Stimulated activated CD8-positive, alpha-beta memory T cell treated with anti-CD3 and anti-CD28 coated beads, Interleukin-4, amount 100 ng/mL, for 24 hours (primary cell): ENCODE data around the gene RREB1.

Source experiments
- DNase-seq: peaks from one replicate; pipeline ENCODE4 v3.0.0-alpha.2; 2020; ENCODE audit warnings: low read depth

The RREB1 gene

GRCh38 chr6:7122684-7123083 is 14.9 kb downstream of the RREB1 start:
- DNase-seq: no peak

DNA sequence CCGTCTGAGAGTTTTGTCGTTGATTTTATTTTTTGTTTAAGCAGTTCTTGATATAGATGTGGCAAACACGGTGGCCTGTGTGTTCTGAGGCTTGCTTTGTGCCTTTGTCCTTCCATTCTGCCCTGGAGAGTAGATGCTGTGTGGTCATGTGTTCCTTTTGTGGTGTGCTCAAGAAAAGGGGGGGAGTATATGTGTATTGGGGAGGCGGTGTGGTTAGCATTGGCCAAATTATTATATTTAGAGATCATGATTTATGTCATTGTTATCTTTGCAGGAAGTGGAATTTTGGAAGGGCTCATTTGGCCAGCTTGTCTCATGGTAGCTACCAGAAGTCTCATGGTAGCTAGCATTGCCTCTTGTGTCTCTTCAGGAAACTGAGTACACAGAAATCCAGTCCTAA is 16.4 kb downstream of the RREB1 start:
- no peak for DNase-seq

DNA sequence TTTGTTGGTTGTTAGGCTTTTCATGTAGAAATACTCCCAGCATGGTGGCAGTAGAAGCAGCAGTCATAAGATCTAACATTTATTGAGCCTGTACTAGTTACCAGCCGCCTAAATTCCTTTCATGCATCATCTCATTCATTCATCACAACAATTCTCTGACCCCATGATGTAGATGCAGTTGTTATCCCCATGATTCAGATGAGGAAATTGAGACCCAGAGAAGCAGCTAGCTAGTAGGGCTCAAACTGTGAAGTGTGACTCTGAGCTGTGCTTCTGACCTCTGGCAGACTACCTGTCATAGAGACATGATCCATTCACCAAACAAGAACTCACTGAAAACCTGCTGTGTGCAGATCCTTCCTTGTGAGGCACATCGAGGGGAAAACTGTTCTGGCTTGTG is 16.9 kb downstream of the RREB1 start:
- no peak for DNase-seq

GRCh38 chr6:7125290-7125689 is 17.5 kb downstream of the RREB1 start:
- DNase-seq: no peak

DNA sequence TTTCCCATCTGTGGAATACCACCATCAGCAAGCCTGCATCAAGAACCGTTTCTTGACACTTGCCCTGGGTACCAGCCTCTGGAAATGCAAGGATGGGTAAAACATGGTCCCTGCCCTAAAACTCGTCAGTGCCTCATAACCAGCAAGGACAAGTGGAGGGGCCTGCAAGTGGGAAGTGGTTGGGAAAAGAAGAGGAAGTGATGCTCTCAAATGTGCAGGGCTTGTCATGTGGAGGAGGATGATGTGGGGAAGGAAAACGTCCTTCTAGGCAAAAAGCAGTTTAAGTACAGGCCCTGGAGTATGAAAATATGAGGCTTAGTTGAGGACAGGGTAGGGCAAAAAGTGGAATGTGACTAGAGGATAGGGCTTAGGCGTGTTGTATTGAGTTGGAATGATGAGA is 19.0 kb downstream of the RREB1 start:
- DNase-seq: no peak

DNA sequence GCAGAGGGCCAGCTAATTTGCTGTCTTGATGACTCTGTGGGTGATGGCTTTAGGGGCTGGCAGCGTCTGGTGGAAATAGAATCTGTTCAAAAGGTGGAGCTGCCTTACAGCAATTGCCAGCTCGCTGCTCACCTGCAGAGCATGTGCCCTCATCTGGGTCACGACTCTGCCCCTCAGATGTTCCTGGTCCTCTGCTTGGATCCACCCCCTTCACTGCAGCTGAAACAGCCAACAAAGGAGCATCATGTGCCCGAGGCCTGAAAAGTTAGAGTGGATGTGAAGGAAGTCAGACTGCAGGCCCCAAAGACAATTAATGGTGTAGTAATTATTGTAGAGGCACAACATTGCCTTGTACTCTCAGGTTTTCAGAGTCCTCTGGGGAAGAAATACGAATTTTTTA is 19.9 kb downstream of the RREB1 start:
- no peak for DNase-seq

DNA sequence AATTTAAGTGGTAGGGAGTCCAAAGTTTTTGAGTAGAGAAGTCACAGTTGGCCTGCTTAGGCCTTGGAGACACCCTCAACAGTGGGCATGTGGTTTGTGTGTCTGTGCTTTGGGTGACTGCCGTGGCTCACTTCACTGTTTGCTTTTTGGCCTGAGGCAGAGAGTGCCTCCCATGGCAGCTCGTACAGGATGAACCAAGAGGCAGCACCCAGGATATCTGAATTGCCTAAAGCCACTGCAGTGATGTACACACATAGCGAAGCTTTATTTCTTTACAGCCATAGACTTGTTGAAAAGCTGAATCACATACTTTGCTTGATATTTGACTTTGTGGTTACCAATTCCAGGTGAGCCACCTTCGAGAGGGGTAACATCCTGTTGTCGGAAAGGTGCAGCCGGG is 21.6 kb downstream of the RREB1 start:
- DNase-seq: no peak

DNA sequence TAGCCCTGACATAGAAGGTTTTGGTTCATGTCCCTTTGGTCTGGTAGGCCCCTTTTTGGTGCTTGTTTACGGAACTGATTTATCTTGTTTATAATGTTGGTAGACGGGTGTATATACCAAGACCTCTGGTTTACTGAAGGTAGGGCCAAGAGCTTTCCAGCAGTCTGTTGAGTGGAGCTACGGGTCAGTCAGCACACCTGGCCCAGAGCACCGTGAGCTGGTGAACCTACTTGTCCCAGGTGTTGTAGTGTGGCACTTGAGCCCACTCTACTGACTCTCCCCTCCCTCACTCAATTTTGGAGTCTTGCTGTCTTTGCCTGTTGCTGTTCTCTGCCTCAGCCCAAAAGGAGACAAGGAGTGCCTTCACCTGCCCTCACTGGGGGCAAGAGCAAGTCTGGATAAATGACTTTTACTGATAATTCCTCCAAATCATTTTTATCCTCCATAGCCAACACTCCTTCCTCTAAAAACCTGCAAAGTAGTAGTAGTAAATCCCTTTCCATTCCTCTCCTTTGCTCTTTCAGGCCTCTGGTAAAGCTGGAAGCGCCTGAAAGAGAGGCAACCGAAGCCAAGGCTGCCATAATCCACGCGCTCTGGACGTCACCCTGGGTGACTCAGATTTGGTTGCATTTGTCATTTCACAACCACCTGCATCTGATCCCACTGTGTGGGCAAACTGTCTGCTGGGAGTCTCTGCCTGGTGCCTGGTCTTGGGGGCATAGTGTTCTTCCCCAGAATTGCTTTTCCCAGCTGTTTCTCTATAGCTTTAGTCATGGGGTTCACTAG is 22.2 kb downstream of the RREB1 start:
- no peak for DNase-seq

- no peak for DNase-seq
Observed at GRCh38 chr6:7131390-7131789, 23.6 kb downstream of the RREB1 start.

GRCh38 chr6:7132398-7133035 is 24.8 kb downstream of the RREB1 start:
- DNase-seq: no peak

DNA sequence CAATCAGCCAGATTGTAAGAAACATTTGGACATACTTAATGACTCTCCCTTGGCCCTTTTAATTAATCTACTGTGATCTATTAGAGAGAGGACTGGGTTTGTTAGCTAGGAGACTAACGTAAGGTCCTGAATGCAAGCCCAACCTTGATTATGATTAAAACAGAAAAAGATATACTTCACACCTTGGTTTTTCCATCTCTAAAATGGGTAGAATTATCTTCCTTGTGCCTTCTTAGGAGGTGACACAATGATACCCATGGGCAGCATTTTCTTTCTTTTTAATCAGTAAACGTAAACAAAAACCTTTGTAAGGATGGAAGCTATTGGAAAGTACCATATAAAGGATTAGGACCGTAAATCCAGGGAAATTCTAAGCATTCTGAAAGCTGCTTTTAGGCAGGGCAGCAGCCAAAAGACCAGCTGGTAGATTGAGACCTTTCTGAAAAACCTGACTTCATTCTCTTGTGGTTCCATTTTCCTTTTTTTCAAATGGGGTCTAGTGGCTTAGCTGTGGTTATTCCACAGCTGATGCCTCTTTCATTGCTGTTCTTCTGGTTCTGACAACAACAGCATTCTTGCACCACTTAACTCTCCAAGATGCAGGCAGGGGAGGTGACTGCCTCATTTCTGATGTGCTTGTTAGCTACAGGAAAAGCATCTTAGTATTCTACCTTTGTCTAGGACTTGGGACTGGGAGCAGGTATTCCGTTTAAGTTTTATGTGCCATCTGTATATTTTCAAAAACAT is 27.4 kb downstream of the RREB1 start:
- DNase-seq: no peak

- DNase-seq: no peak
Observed at GRCh38 chr6:7135755-7136154, 28.0 kb downstream of the RREB1 start.

GRCh38 chr6:7136859-7137334 is 29.1 kb downstream of the RREB1 start:
- no peak for DNase-seq

GRCh38 chr6:7137335-7138045 is 29.7 kb downstream of the RREB1 start:
- peak; percentile 38 for DNase-seq

DNA sequence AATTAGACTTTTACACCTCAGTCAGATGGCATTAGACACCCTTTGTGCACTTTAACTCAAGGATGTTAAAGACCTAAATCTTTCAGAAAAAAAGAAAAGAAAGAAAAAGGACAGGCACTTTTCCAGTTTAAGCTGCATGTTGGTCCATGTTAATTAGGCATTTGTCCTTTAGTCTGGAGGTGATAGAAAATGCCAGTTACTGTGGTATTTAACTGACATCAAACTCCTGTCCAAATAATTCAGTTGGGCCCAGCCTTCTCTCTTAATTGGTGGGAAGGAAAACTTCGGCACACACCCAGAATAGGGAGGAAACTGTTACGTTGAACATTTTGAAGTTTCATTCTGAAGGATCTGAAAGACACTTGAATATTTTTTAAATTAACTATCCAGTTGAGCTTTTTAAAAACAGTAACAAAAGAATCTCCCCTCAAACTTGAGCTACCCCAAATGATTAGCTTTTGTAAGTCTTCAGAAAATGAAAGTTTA is 30.3 kb downstream of the RREB1 start:
- no peak for DNase-seq

DNA sequence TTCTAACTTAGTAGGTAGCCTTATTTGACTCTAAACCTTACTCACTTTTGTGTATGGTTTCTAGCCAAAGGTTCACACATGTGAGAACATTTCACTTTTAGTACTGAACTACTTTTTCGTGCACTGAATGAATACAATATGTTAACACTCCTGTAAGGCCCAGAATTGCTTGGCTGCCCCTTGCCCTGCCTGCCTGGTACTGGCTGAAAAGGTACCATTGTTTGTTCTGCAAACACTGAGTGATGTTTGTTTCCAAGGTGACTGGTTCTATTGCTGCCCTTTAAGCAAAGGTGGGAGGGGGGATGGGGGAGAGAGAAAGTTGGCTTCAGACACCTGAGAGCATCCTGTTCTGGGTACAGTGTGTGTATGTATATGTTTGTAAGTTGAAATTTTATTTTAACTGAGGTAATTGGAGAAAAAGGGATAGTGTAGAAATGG is 31.2 kb downstream of the RREB1 start:
- no peak for DNase-seq

- DNase-seq: no peak
Observed at GRCh38 chr6:7139835-7140470, 32.2 kb downstream of the RREB1 start.

GRCh38 chr6:7140631-7141378 is 33.0 kb downstream of the RREB1 start:
- peak; percentile 75 for DNase-seq

DNA sequence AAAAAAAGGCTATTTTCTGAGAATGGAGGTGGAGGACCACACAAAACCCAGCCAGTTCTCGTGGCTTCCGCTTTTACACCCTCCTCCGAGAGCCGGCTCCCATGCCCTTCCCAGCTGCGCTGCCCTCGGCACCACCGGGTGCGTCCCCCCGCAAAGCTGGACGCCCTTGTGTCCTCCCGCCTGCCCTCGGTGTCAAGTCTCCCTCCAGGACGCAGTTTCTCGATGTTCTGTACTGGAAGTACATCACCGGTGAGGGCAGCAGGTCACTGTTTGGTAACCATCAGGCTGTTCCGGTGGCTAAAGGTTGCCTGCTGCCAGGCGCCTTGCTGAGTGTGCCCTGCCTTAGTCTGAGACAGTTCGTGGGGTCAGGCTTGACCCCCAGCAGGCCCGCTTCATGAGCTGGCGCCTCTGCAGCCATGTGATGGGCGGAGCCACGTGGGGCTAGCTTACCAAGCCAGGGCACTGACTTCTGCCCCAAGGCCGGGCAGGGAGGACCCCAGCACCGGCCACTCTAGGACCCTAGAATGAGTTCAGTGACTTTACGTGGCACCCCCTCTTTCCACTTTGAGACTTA is 34.6 kb downstream of the RREB1 start:
- no peak for DNase-seq

- no peak for DNase-seq
Observed at GRCh38 chr6:7142918-7143475, 35.2 kb downstream of the RREB1 start.
